Measurements from ENCODE around the gene ABCG4. TPM values are rescaled to one million over a fixed set of nuclear protein-coding genes. Genes with fewer than 3 reads are reported as not detected.

The ABCG4 gene
- total and polyA plus RNA-seq, 2 experiments from 2014 or later, result 0.58 to 1.0 TPM

DNA sequence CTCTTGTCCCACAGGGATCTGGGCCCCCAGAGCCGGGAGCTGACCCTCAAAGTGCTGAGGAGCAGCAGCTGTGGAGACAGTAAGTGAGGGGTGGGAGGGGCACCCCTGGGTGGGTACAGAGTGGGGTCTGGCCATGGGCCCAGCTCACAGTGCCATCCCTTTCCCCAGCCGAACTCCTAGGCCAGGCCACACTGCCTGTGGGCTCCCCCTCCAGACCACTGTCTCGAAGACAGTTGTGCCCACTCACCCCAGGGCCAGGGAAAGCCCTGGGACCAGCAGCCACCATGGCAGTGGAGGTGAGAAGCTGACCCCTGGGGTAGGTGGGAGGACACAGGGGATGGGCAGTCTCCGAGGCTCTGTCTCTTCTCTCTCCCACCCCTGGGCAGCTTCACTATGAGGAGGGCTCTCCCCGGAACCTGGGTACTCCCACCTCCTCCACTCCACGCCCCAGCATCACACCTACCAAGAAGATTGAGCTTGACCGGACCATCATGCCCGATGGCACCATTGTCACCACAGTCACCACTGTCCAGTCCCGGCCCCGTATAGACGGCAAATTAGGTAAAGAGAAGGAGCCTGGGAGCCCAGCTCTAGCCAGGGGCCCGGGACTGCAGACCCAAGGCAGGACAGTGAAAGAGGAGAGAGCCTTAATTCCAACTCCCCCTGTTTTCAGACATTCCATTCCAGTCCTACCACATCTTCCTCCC, 36.4 kb upstream of the ABCG4 start:
- ATAC-seq (no peak), DNase-seq (ENCODE audit: low spot score) (no peak)
- peaks cover 20% of the 10 kb centered on the region for H3K27me3 ChIP-seq (ENCODE audit: insufficient read depth)
- H3K4me3 Mint-ChIP-seq, result no peak overlapping the region
- H3K9me2 ChIP-seq (ENCODE audit: insufficient read depth), result no peaks in the 10 kb centered on the region
- no peak overlapping the region for H3K4me3 ChIP-seq
- no peaks in the 10 kb centered on the region for H3K9me3 Mint-ChIP-seq
- H3K27me3 Mint-ChIP-seq (ENCODE audit: insufficient read depth, low read depth, poor library complexity), result peaks cover 16% of the 10 kb centered on the region
- H4K20me1 ChIP-seq (replicated peaks; ENCODE audit: insufficient read depth), result no peaks in the 10 kb centered on the region
- H3K4me1 ChIP-seq (ENCODE audit: insufficient read depth), result peaks cover 15% of the 10 kb centered on the region
- H3K36me3 Mint-ChIP-seq (ENCODE audit: low read depth), result no peaks in the 10 kb centered on the region; the same call in 2 of the 3 replicates
- peaks cover 14% of the 10 kb centered on the region for H3K4me1 Mint-ChIP-seq
- H3K36me3 ChIP-seq (ENCODE audit: insufficient read depth), result no peaks in the 10 kb centered on the region
- no peaks in the 10 kb centered on the region for H3K79me2 ChIP-seq (replicated peaks; ENCODE audit: insufficient read depth)
- no peak overlapping the region for H3K4me2 ChIP-seq
- H3K27ac Mint-ChIP-seq, result no peak overlapping the region
- TF ChIP-seq ZNF114 (CRISPR knock-in tag; IDR thresholded peaks at IDR 0.05), result no peak
- no peak for TF ChIP-seq ZNF331 (CRISPR knock-in tag; IDR thresholded peaks at IDR 0.05; ENCODE audit: low read depth)
- TF ChIP-seq JUNB (IDR thresholded peaks at IDR 0.05; ENCODE audit: unreplicated experiment), result no peak
- H3F3A ChIP-seq (replicated peaks; ENCODE audit: low read depth), result 0 out of 2 replicates have a peak, but pooled peaks cover 5% of the 10 kb centered on the region
- H2AFZ ChIP-seq, result no peak overlapping the region
- H3K27ac ChIP-seq (ENCODE audit: low read depth), result no peak overlapping the region

GRCh38 chr11:119113716-119114115, 35.1 kb upstream of the ABCG4 start:
- Mint-ChIP-seq H3K27ac (no peak overlapping the region), H3K9me3 (no peaks in the 10 kb centered on the region), H3K4me3 (no peak overlapping the region; the same call in 2 of the 3 replicates), H3K36me3 (ENCODE audit: low read depth) (no peaks in the 10 kb centered on the region; the same call in 2 of the 3 replicates), H3K4me1 (peaks cover 8% of the 10 kb centered on the region), H3K27me3 (ENCODE audit: insufficient read depth, low read depth, poor library complexity) (peaks cover 7% of the 10 kb centered on the region)
- Histone ChIP-seq H3K27me3 (ENCODE audit: insufficient read depth) (peaks cover 9% of the 10 kb centered on the region), H3K79me2 (replicated peaks; ENCODE audit: insufficient read depth) (no peaks in the 10 kb centered on the region), H3F3A (replicated peaks; ENCODE audit: low read depth) (no peaks in the 10 kb centered on the region), H3K36me3 (ENCODE audit: insufficient read depth) (no peaks in the 10 kb centered on the region), H3K9me2 (ENCODE audit: insufficient read depth) (no peaks in the 10 kb centered on the region), H4K20me1 (replicated peaks; ENCODE audit: insufficient read depth) (no peaks in the 10 kb centered on the region), H3K4me1 (ENCODE audit: insufficient read depth) (peaks cover 12% of the 10 kb centered on the region), H3K4me2 (no peak overlapping the region), H2AFZ (no peak overlapping the region), H3K4me3 (no peak overlapping the region), H3K27ac (ENCODE audit: low read depth) (no peak overlapping the region)
- ATAC-seq (no peak), DNase-seq (ENCODE audit: low spot score) (no peak)
- TF ChIP-seq NANOG (IDR thresholded peaks at IDR 0.05; ENCODE audit: borderline replicate concordance) (no peak), POLR2AphosphoS5 (IDR thresholded peaks at IDR 0.05; ENCODE audit: low read depth) (no peak), EZH2phosphoT487 (IDR thresholded peaks at IDR 0.05; ENCODE audit: unreplicated experiment) (no peak), REST (IDR thresholded peaks at IDR 0.05; ENCODE audit: unreplicated experiment) (no peak), EZH2 (IDR thresholded peaks at IDR 0.05; ENCODE audit: low read depth, unreplicated experiment) (no peak), ZNF331 (CRISPR knock-in tag; IDR thresholded peaks at IDR 0.05; ENCODE audit: low read depth) (no peak), ZNF114 (CRISPR knock-in tag; IDR thresholded peaks at IDR 0.05) (no peak), ZNF462 (CRISPR knock-in tag; IDR thresholded peaks at IDR 0.05) (no peak), CREB1 (CRISPR knock-in tag; IDR thresholded peaks at IDR 0.05; ENCODE audit: low read depth) (no peak)
- TF ChIP-seq, protein P1, sequence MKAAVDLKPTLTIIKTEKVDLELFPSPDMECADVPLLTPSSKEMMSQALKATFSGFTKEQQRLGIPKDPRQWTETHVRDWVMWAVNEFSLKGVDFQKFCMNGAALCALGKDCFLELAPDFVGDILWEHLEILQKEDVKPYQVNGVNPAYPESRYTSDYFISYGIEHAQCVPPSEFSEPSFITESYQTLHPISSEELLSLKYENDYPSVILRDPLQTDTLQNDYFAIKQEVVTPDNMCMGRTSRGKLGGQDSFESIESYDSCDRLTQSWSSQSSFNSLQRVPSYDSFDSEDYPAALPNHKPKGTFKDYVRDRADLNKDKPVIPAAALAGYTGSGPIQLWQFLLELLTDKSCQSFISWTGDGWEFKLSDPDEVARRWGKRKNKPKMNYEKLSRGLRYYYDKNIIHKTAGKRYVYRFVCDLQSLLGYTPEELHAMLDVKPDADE (IDR thresholded peaks at IDR 0.05), result no peak

Data from GM23338 (cell line).